ENCODE data around the gene ELAVL2.

ELAVL2 gene

GRCh38 chr9:23796209-23796608 is 29.8 kb downstream of the ELAVL2 start:
- no peak for DNase-seq (ENCODE audit: low read depth in 1 of 2, low spot score in 1 of 2)
- no peak overlapping the region for H3K27ac ChIP-seq (replicated peaks)

GRCh38 chr9:23790351-23791260 is 35.4 kb downstream of the ELAVL2 start:
- no peak for TF ChIP-seq POLR2AphosphoS5 (IDR thresholded peaks at IDR 0.05; ENCODE audit: low read depth)
- TF ChIP-seq REST (IDR thresholded peaks at IDR 0.05; ENCODE audit: insufficient replicate concordance, low read depth) = no peak
- TF ChIP-seq GABPA (IDR thresholded peaks at IDR 0.05; ENCODE audit: low read depth) = no peak
- TF ChIP-seq SPI1 (IDR thresholded peaks at IDR 0.05; ENCODE audit: borderline replicate concordance, low read depth) = no peak
- TF ChIP-seq CTCF (IDR thresholded peaks at IDR 0.05; ENCODE audit: insufficient read depth, low read length) = no peak
- H3K27me3 ChIP-seq (ENCODE audit: insufficient read depth, poor library complexity, severe bottlenecking) = no peaks in the 10 kb centered on the region
- DNase-seq (ENCODE audit: low read depth in 1 of 2, low spot score in 1 of 2) = no peak
- no peak overlapping the region for H3K4me3 ChIP-seq (replicated peaks; ENCODE audit: insufficient read depth, low read length)
- H3K27ac ChIP-seq (replicated peaks) = no peak overlapping the region

More at GRCh38 chr9:23796209-23796608, 29.8 kb downstream of the ELAVL2 start:
- no peaks in the 10 kb centered on the region for H3K27me3 ChIP-seq (ENCODE audit: insufficient read depth, poor library complexity, severe bottlenecking)
- no peak overlapping the region for H3K4me3 ChIP-seq (replicated peaks; ENCODE audit: insufficient read depth, low read length)
- TF ChIP-seq CTCF (IDR thresholded peaks at IDR 0.05; ENCODE audit: insufficient read depth, low read length) = no peak
- TF ChIP-seq SPI1 (IDR thresholded peaks at IDR 0.05; ENCODE audit: borderline replicate concordance, low read depth) = no peak
- no peak for TF ChIP-seq REST (IDR thresholded peaks at IDR 0.05; ENCODE audit: insufficient replicate concordance, low read depth)
- no peak for TF ChIP-seq POLR2AphosphoS5 (IDR thresholded peaks at IDR 0.05; ENCODE audit: low read depth)
- TF ChIP-seq GABPA (IDR thresholded peaks at IDR 0.05; ENCODE audit: low read depth) = no peak

GRCh38 chr9:23789529-23790254 is 36.3 kb downstream of the ELAVL2 start:
- no peak for TF ChIP-seq POLR2AphosphoS5 (IDR thresholded peaks at IDR 0.05; ENCODE audit: low read depth)
- TF ChIP-seq CTCF (IDR thresholded peaks at IDR 0.05; ENCODE audit: insufficient read depth, low read length) = no peak
- TF ChIP-seq REST (IDR thresholded peaks at IDR 0.05; ENCODE audit: insufficient replicate concordance, low read depth) = no peak
- TF ChIP-seq SPI1 (IDR thresholded peaks at IDR 0.05; ENCODE audit: borderline replicate concordance, low read depth) = no peak
- TF ChIP-seq GABPA (IDR thresholded peaks at IDR 0.05; ENCODE audit: low read depth) = no peak
- H3K27me3 ChIP-seq (ENCODE audit: insufficient read depth, poor library complexity, severe bottlenecking) = no peaks in the 10 kb centered on the region
- H3K27ac ChIP-seq (replicated peaks) = no peak overlapping the region
- DNase-seq (ENCODE audit: low read depth in 1 of 2, low spot score in 1 of 2) = no peak
- H3K4me3 ChIP-seq (replicated peaks; ENCODE audit: insufficient read depth, low read length) = no peak overlapping the region

All from HL-60 (cell line).